22Rv1 (cell line): ENCODE data around the gene LCA5.

Experiments used
- ZFX ChIP-seq: fragments of 450-650 bp; IDR thresholded peaks from 2 replicates; pipeline ENCODE4 v1.6.1; 2017; ENCODE audit warnings: antibody characterized with exemption, borderline replicate concordance
- TF ChIP-seq, protein P1 (sequence below): fragments of 450-650 bp; IDR thresholded peaks from 2 replicates; pipeline ENCODE4 v1.5.1; 2017; ENCODE audit warnings: mild to moderate bottlenecking

DNA sequence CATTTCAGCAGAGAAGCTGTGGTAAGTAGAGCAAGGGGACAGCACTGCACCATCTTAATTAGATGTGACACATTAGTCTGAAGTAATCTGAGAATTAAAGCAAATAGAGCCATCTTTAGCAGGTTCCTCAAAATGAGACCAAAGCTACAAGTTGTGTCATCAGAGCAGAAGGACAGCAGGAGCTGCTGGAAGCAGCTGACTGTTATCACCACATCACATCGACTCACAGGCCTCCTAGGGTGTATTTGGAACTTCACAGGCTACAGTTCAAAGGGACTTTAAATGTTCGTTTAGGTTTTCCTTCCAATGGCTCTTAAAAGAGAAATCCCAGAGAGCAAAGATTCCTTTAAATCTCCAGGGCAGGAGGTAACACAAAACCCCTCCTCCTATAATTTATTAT, 69.5 kb downstream of the LCA5 start:
- TF ChIP-seq, protein P1, sequence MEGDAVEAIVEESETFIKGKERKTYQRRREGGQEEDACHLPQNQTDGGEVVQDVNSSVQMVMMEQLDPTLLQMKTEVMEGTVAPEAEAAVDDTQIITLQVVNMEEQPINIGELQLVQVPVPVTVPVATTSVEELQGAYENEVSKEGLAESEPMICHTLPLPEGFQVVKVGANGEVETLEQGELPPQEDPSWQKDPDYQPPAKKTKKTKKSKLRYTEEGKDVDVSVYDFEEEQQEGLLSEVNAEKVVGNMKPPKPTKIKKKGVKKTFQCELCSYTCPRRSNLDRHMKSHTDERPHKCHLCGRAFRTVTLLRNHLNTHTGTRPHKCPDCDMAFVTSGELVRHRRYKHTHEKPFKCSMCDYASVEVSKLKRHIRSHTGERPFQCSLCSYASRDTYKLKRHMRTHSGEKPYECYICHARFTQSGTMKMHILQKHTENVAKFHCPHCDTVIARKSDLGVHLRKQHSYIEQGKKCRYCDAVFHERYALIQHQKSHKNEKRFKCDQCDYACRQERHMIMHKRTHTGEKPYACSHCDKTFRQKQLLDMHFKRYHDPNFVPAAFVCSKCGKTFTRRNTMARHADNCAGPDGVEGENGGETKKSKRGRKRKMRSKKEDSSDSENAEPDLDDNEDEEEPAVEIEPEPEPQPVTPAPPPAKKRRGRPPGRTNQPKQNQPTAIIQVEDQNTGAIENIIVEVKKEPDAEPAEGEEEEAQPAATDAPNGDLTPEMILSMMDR, result no peak
- no peak for TF ChIP-seq ZFX
